Pancreas (tissue), 10 donors: ENCODE measurements around the gene CHAF1A. TPM values are rescaled to one million over a fixed set of nuclear protein-coding genes. Genes with fewer than 3 reads are reported as not detected.

Experiments used
- ATAC-seq, 4 donors: fragments of 200-7000 bp; cut with Tn5 transposase; one replicate each; pipeline versions ENCODE4 v1.8.0 to v1.9.1; 2020; ENCODE audit warnings: mild to moderate bottlenecking in 4 of 4, moderate library complexity in 4 of 4
- DNase-seq, 6 donors: peaks; one replicate each; pipeline ENCODE4 v3.0.0-alpha.2; 2020
- FAIRE-seq: peaks from 2 replicates; lab custom pipeline; 2012; peaks lifted over from hg19 to GRCh38; lab: Jason Lieb, UNC
- H3K27ac ChIP-seq, 4 donors: fragments of 200-600 bp; sonication (generic); 1 replicate in 3 of 4; 2 replicates in 1 of 4; pipeline versions ENCODE4 v1.5.0 to v1.8.0; 2020
- H3K27me3 ChIP-seq, 4 donors: fragments of 200-600 bp; one replicate each; pipeline ENCODE4 v1.8.0; 2021
- H3K36me3 ChIP-seq, 3 donors: fragments of 200-600 bp; sonication (generic) in 1 of 3; one replicate each; pipeline versions ENCODE4 v1.5.0 to v1.8.0; 2020 to 2021
- H3K4me1 ChIP-seq, 3 donors: fragments of 200-600 bp; one replicate each; pipeline ENCODE4 v1.8.0; 2021
- H3K4me3 ChIP-seq, 4 donors: fragments of 200-600 bp; sonication (generic) in 2 of 4; one replicate each; pipeline versions ENCODE4 v1.5.0 to v1.8.0; 2020 to 2021
- H3K9me3 ChIP-seq, 4 donors: fragments of 200-600 bp; one replicate each; pipeline ENCODE4 v1.8.0; 2021
- WGBS, 2 donors: extraction: QIAGEN DNeasy Blood & Tissue Kit; methylation state at CpG; one replicate each; pipeline ENCODE4 v1.1.7; 2013; 5-methylcytosine and 5-hydroxymethylcytosine counted together
- intact Hi-C, 3 donors: fragments of 100-400 bp; cut with DNase I; formaldehyde crosslinking; loops; one replicate each; pipeline versions ENCODE4 v1.11.1 to v1.14.2; 2022
- polyA plus RNA-seq, 2 donors: library from polyadenylated mRNA; stranded (reverse); fragments of 200-250 nt; gene quantifications; one replicate each; pipeline ENCODE4 v1.2.3, GENCODE V29; 2013
- total RNA-seq, 6 donors: library from RNA; stranded (reverse); fragmentation: NEBNext Ultra II Directional in 4 of 6; extraction: Animal tissue kit (Norgen Biotek cat#: 25700) in 4 of 6; gene quantifications; one replicate each; pipeline versions ENCODE4 v1.2.1 to v1.2.4, GENCODE V29; 2021 to 2023
- TF ChIP-seq, protein P1 (sequence below), 4 donors: fragments of 200-600 bp; sonication (generic) in 3 of 4; IDR thresholded peaks; one replicate each; pipeline versions ENCODE4 v1.5.0 to v1.8.0; 2021; ENCODE audit warnings: antibody characterized with exemption in 4 of 4
- donor health status: healthy with polysubstance abuse.
- donor health status: DM: no; HTN: no; CAD: no; lungs with moderate emphysema.
- donor health status: DM: no; HTN: no; CAD: no.
- donor health status: control.
- donor health status: control.
- donor health status: Bipolar disorder and iron deficiency.
- donor health status: DM: yes; HTN: yes; CAD: no.
- donor health status: DM: no; HTN: no; CAD: no.
- donor health status: DM: no; HTN: no; CAD: no.
- donor health status: DM: yes; HTN: yes; CAD: no.

The CHAF1A gene
- total and polyA plus RNA-seq, 8 donors, result 2.8 to 5.0 (median 3.9) TPM

DNA sequence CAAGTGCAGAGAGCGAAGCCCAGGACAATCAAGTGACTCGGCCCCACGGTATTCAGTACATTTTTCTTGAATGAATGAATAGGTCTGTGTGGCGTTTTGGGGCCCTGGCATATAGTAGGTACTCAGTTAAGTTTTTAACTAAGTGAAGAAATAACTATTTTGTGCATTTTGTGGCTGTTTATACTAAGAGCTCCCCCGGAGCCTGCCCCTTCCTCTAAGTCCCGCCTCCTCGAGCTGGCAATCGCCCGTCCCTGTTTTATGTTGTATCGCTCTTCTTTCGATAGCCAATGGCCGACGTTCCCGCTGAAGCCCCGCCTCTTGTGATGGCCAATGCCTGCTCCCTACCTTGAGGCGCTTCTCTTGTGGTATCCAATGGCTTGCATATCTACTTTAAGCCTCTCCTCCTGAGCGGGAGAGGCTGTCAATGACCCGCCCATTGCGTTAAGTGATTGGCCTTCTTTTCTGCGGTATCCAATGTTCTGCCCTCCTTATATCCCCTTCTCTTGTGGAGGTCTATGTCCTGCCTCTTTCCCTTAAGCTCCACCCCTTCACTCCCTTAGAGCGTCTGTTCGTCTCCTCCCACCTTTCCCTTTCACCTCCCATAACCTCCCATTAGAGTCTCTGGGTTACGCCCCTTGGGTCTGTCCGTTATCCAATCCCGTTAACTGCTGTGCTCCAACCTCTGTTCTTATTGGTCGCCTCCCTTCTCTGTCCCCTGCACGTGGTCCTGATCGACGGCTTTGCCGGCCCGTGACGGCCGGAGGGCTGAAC, 69.1 kb downstream of the CHAF1A start:
- intact Hi-C loops, result no loop called here
- no peaks in the 10 kb centered on the region for H3K9me3 ChIP-seq
- peaks cover 0 to 6% (median 0%) of the 10 kb centered on the region in 3 donors for H3K36me3 ChIP-seq
- H3K27me3 ChIP-seq, result no peaks in the 10 kb centered on the region
- peak overlapping the region; percentile 55 to 91 (median 80) for H3K27ac ChIP-seq
- peak overlapping the region; percentile 90 to 98 (median 92) for H3K4me3 ChIP-seq
- 1% methylated on average over 33 of the region's 33 CpGs for WGBS, 2 donors
- peak; percentile 91 to 96 (median 92) for ATAC-seq
- H3K4me1 ChIP-seq, result peaks cover 0 to 3% (median 0%) of the 10 kb centered on the region in 3 donors
- peak; percentile 99 for FAIRE-seq
- TF ChIP-seq, protein P1, sequence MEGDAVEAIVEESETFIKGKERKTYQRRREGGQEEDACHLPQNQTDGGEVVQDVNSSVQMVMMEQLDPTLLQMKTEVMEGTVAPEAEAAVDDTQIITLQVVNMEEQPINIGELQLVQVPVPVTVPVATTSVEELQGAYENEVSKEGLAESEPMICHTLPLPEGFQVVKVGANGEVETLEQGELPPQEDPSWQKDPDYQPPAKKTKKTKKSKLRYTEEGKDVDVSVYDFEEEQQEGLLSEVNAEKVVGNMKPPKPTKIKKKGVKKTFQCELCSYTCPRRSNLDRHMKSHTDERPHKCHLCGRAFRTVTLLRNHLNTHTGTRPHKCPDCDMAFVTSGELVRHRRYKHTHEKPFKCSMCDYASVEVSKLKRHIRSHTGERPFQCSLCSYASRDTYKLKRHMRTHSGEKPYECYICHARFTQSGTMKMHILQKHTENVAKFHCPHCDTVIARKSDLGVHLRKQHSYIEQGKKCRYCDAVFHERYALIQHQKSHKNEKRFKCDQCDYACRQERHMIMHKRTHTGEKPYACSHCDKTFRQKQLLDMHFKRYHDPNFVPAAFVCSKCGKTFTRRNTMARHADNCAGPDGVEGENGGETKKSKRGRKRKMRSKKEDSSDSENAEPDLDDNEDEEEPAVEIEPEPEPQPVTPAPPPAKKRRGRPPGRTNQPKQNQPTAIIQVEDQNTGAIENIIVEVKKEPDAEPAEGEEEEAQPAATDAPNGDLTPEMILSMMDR (IDR thresholded peaks at IDR 0.05), result no peak
- DNase-seq, result peak; percentile 89 to 99 (median 98)

DNA sequence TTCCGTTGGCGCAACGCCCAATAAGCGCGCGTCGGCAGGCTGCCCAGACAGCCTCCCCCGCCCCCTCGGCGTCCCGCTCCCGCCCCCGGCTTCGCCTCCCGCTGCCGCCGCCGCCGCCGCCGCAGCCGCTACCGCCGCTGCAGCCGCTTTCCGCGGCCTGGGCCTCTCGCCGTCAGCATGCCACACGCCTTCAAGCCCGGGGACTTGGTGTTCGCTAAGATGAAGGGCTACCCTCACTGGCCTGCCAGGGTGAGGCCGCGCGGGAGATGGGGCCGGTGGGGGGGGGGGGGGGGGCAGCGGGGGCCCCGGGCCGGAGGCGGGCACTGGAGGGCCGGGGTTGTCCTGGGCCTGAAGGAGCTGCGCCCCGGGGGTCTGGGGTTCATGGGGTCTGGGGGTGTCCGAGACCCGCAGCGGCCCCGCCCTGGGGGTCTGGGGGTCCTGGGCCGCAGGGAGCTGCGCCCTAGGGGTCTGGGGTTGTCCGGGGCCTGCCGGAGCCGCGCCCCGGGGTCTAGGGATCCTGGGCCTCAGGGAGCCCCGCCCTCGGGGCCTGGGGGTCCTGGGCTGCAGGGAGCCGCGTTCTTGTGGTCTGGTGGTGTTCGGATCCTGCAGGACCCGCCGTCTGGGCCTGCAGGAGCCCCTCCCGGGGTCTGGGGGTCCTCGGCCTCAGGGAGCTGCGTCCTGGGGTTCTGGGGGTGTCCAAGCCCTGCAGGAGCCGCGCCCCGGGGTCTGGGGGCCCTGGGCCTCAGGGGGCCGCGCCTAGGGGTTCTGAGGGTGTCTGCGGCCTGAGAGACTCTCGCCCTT, 69.9 kb downstream of the CHAF1A start, which contains the start of gene HDGFL2:
HDGFL2 (plus strand) TSS at position 124 of the 801 bp plus-strand sequence; CDS start at position 178, 54 bp downstream.
- Histone ChIP-seq H3K27me3 (no peaks in the 10 kb centered on the region), H3K4me1 (peaks cover 0 to 3% (median 0%) of the 10 kb centered on the region in 3 donors), H3K27ac (peak within 1 kb of the TSS; percentile 55 to 91 (median 80)), H3K9me3 (no peaks in the 10 kb centered on the region), H3K36me3 (peaks cover 0 to 6% (median 0%) of the 10 kb centered on the region in 3 donors), H3K4me3 (peak within 1 kb of the TSS; percentile 90 to 98 (median 92))
- DNase-seq (peak in 4 of 6 donors; percentile 43 to 99 (median 71)), FAIRE-seq (no peak), ATAC-seq (no peak)
- WGBS, 2 donors, result 1% methylated on average over 53 to 66 of the region's 71 CpGs
- TF ChIP-seq, protein P1 (IDR thresholded peaks at IDR 0.05), result no peak
- intact Hi-C loops, result no loop called here

DNA sequence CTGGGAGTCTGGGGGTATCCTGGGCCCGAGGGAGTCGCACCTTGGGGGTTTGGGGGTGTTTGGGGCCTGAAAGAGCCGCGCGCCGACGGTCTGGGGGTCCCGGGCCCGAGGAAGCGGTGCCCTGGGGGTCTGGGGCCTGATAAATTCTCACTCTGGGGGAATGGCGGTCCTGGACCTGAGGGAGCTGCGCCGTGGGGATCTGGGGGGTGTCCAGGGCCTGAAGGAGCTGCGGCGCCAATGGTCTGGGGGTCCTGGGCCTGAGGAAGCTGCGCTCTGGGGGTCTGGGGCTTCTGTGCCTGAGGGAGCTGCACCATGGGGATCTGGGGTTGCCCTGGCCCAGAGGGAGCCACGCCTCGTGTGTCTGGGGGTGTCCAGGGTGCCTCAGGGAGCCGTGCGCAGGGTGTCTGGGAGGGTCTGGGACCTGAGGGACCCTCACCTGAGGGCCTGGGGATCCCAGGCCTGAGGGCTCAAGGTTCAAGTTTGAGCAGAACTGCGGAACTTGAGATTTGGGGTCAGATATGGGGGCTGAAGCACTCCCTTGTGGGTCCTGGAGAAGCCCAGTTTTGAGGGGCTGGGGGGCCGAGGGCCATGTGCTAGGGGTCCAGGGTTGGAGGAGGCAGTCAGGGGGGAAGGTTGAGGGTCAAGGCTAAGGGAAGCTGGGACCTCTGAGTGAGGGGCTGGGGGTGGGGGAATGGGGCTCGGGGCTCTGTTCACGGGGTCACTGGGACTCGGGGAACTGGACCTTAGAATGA, 70.7 kb downstream of the CHAF1A start:
- TF ChIP-seq, protein P1 (IDR thresholded peaks at IDR 0.05), result no peak
- DNase-seq, result peak in 2 of 6 donors; percentile 22 to 76
- 20 to 21% methylated on average over 25 of the region's 25 CpGs for WGBS, 2 donors
- H3K9me3 ChIP-seq, result no peaks in the 10 kb centered on the region
- no peaks in the 10 kb centered on the region for H3K27me3 ChIP-seq
- H3K36me3 ChIP-seq, result peaks cover 0 to 6% (median 0%) of the 10 kb centered on the region in 3 donors
- peaks cover 0 to 3% (median 0%) of the 10 kb centered on the region in 3 donors for H3K4me1 ChIP-seq
- no peak for FAIRE-seq
- H3K27ac ChIP-seq, result no peak overlapping the region
- no peak for ATAC-seq
- intact Hi-C loops, result no loop called here
- peak overlapping the region; percentile 90 to 98 (median 92) for H3K4me3 ChIP-seq

DNA sequence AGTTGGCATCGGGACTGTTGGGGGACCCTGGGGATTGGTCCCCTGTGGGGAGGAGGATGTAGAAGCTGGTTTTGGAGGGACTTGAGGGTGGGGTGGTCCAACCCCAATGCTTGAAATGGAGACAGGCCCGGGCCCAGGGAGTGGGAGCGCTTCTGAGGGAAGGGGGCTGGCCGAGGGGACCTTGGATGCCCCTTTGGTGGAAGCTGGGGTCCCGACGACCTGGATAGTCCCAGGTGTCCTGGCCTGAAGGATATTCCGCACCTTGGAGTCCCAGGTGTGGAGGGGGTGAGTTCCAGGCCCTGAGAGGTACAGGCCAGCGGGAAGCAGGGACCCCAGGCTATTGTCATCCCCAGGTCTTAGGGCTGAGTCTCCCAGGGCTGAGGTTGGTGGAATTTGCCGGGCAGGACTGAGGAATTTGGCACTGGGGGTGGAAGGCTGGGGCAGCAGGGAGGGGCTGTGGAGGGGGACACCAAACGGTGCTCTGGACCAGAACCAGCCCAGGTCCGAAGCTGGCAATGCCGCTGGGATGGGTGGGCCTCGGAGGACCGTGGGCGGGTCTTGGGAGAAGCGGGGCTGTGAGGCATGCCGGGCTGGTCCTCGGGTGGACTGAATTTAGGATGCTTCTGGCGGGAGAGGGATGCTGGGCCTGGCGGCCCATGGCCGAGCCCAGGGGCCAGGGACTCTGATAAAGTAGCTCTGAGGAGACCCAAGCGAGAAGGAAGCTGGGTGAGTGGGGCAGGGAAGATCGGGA, 71.5 kb downstream of the CHAF1A start:
- H3K36me3 ChIP-seq, result peaks cover 0 to 6% (median 0%) of the 10 kb centered on the region in 3 donors
- H3K9me3 ChIP-seq, result no peaks in the 10 kb centered on the region
- DNase-seq (peak in 2 of 6 donors; percentile 40 to 82), ATAC-seq (no peak), FAIRE-seq (no peak)
- peaks cover 0 to 3% (median 0%) of the 10 kb centered on the region in 3 donors for H3K4me1 ChIP-seq
- intact Hi-C loops, result no loop called here
- no peaks in the 10 kb centered on the region for H3K27me3 ChIP-seq
- TF ChIP-seq, protein P1 (IDR thresholded peaks at IDR 0.05), result no peak
- H3K4me3 ChIP-seq, result no peak overlapping the region
- no peak overlapping the region for H3K27ac ChIP-seq
- 48 to 52% methylated on average over 23 of the region's 23 CpGs for WGBS, 2 donors
